Stomach (tissue), 9 donors: ENCODE results near the gene FEZ2. TPM values are rescaled to one million over a fixed set of nuclear protein-coding genes. Genes with fewer than 3 reads are reported as not detected.

Source experiments
- DNase-seq, 2 donors: peaks; one replicate each; pipeline versions ENCODE4 v3.0.0 to v3.0.0-alpha.2; 2013 to 2019
- H3K27ac ChIP-seq, 5 donors: fragments of 200-600 bp in 4 of 5; sonication (generic) in 4 of 5; one replicate each; pipeline ENCODE4 v1.5.1; 2013 to 2019; ENCODE audit warnings: mild to moderate bottlenecking in 1 of 5, moderate library complexity in 1 of 5
- H3K27me3 ChIP-seq, 3 donors: fragments of 200-600 bp; sonication (generic); one replicate each; pipeline ENCODE4 v1.5.1; 2017 to 2019; ENCODE audit warnings: mixed run types in 1 of 3
- H3K36me3 ChIP-seq, 4 donors: fragments of 200-600 bp; sonication (generic); 1 replicate in 3 of 4; 2 replicates in 1 of 4; pipeline ENCODE4 v1.5.1; 2016 to 2019
- H3K4me1 ChIP-seq, 4 donors: fragments of 200-600 bp; sonication (generic); one replicate each; pipeline ENCODE4 v1.5.1; 2016 to 2019
- H3K4me3 ChIP-seq, 4 donors: fragments of 200-600 bp; sonication (generic) in 3 of 4; one replicate each; pipeline ENCODE4 v1.5.1; 2016 to 2019; ENCODE audit warnings: mild to moderate bottlenecking in 1 of 4
- H3K9me3 ChIP-seq, 4 donors: fragments of 200-600 bp; sonication (generic); one replicate each; pipeline ENCODE4 v1.5.1; 2016 to 2019
- CTCF ChIP-seq, 7 experiments: fragments of 450-650 bp in 4 of 7; fragments of 200-600 bp in 3 of 7; sonication (generic) in 3 of 7; IDR thresholded peaks; one replicate each; pipeline ENCODE4 v1.5.1; 2016 to 2019; ENCODE audit warnings: antibody characterized with exemption in 7 of 7, control low read depth in 2 of 7, mild to moderate bottlenecking in 1 of 7
- EP300 ChIP-seq: sonication (generic); formaldehyde crosslinking; IDR thresholded peaks from one replicate; pipeline ENCODE4 v1.6.1; 2017; ENCODE audit warnings: antibody characterized with exemption
- POLR2A ChIP-seq, 4 donors: fragments of 450-650 bp; IDR thresholded peaks; one replicate each; pipeline ENCODE4 v1.6.1; 2016; ENCODE audit warnings: antibody characterized with exemption in 4 of 4, control low read depth in 2 of 4, mild to moderate bottlenecking in 1 of 4, moderate library complexity in 1 of 4
- POLR2AphosphoS5 ChIP-seq, 3 donors: sonication (generic); formaldehyde crosslinking; IDR thresholded peaks; one replicate each; pipeline ENCODE4 v1.6.1; 2016; ENCODE audit warnings: antibody characterized with exemption in 3 of 3
- WGBS, 5 donors: extraction: QIAGEN DNeasy Blood & Tissue Kit in 3 of 5; methylation state at CpG; one replicate each; pipeline versions ENCODE4 v1.1.5 to v1.1.7; 2013 to 2018; 5-methylcytosine and 5-hydroxymethylcytosine counted together
- intact Hi-C: fragments of 100-400 bp; cut with DNase I; formaldehyde crosslinking; loops from one replicate; pipeline ENCODE4 v1.15.1; 2023; ENCODE audit warnings: low total_unique reads
- polyA plus RNA-seq, 3 donors: library from polyadenylated mRNA; stranded (reverse); fragments of 200-250 nt; gene quantifications; one replicate each; pipeline ENCODE4 v1.2.3, GENCODE V29; 2013
- total RNA-seq, 5 donors: library from RNA; depleted of rRNA; stranded (reverse); fragments of >200 nt; gene quantifications; one replicate each; pipeline versions ENCODE4 v1.1.0 to v1.2.3, GENCODE V29; 2014 to 2016
- donor health status: healthy with polysubstance abuse.
- donor health status: Bipolar disorder and iron deficiency.
- donor health status: healthy.

FEZ2 gene
- total and polyA plus RNA-seq, 8 donors = 17.7 to 100.0 (median 25.8) TPM

GRCh38 chr2:36544638-36545338 is 53.2 kb downstream of the FEZ2 start:
- intact Hi-C loops = no loop called here
- Histone ChIP-seq H3K27ac (no peak overlapping the region), H3K4me1 (peaks cover 0 to 26% (median 8%) of the 10 kb centered on the region in 4 donors), H3K4me3 (no peak overlapping the region), H3K9me3 (no peaks in the 10 kb centered on the region), H3K36me3 (peaks cover 7 to 86% (median 73%) of the 10 kb centered on the region in 4 donors), H3K27me3 (no peaks in the 10 kb centered on the region)
- DNase-seq = no peak
- TF ChIP-seq POLR2A (IDR thresholded peaks at IDR 0.05) (no peak), CTCF (IDR thresholded peaks at IDR 0.05) (no peak), POLR2AphosphoS5 (IDR thresholded peaks at IDR 0.05) (no peak), EP300 (no peak)
- WGBS, 5 donors = 73 to 84% (median 79%) methylated on average over 6 of the region's 6 CpGs

- Histone ChIP-seq H3K27me3 (no peaks in the 10 kb centered on the region), H3K4me1 (peaks cover 0 to 15% (median 2%) of the 10 kb centered on the region in 4 donors), H3K36me3 (peaks cover 0 to 85% (median 69%) of the 10 kb centered on the region in 4 donors), H3K9me3 (no peaks in the 10 kb centered on the region), H3K27ac (peak overlapping the region in 3 of 5 donors; percentile 5 to 24 (median 19)), H3K4me3 (no peak overlapping the region)
- intact Hi-C loops = no loop called here
- WGBS, 5 donors = 73 to 84% (median 77%) methylated on average over 4 of the region's 4 CpGs
- DNase-seq = no peak
- TF ChIP-seq EP300 (no peak), POLR2AphosphoS5 (IDR thresholded peaks at IDR 0.05) (no peak), POLR2A (IDR thresholded peaks at IDR 0.05) (no peak), CTCF (IDR thresholded peaks at IDR 0.05) (no peak)
These were observed 55.9 kb downstream of the FEZ2 start for GRCh38 chr2:36541891-36542595.

- TF ChIP-seq POLR2AphosphoS5 (IDR thresholded peaks at IDR 0.05) = no peak
- TF ChIP-seq CTCF (IDR thresholded peaks at IDR 0.05) = no peak
- Histone ChIP-seq H3K27me3 (no peaks in the 10 kb centered on the region), H3K27ac (peak overlapping the region in 3 of 5 donors; percentile 5 to 24 (median 19)), H3K9me3 (no peaks in the 10 kb centered on the region), H3K4me3 (no peak overlapping the region), H3K36me3 (peaks cover 0 to 86% (median 68%) of the 10 kb centered on the region in 4 donors), H3K4me1 (peaks cover 0 to 15% (median 2%) of the 10 kb centered on the region in 4 donors)
- DNase-seq = no peak
- intact Hi-C loops = no loop called here
- 81 to 89% (median 82%) methylated on average over 11 of the region's 11 CpGs for WGBS, 5 donors
These were observed 56.8 kb downstream of the FEZ2 start for GRCh38 chr2:36540986-36541754.

GRCh38 chr2:36539631-36540030 is 58.3 kb downstream of the FEZ2 start:
- TF ChIP-seq POLR2A (IDR thresholded peaks at IDR 0.05) (no peak), EP300 (no peak), CTCF (IDR thresholded peaks at IDR 0.05) (no peak), POLR2AphosphoS5 (IDR thresholded peaks at IDR 0.05) (no peak)
- intact Hi-C loops = no loop called here
- peaks cover 0 to 72% (median 59%) of the 10 kb centered on the region in 4 donors for H3K36me3 ChIP-seq
- WGBS, 5 donors = 92 to 97% (median 95%) methylated on average over 7 of the region's 7 CpGs
- no peak for DNase-seq
- no peak overlapping the region for H3K27ac ChIP-seq
- no peaks in the 10 kb centered on the region for H3K27me3 ChIP-seq
- H3K4me3 ChIP-seq = no peak overlapping the region
- H3K4me1 ChIP-seq = peaks cover 0 to 9% (median 0%) of the 10 kb centered on the region in 4 donors
- no peaks in the 10 kb centered on the region for H3K9me3 ChIP-seq
